DND-41 (cell line): ENCODE data around the gene FCAMR.

ENCODE experiments used
- CTCF ChIP-seq: IDR thresholded peaks from 2 replicates; pipeline ENCODE4 v1.5.1; 2012; ENCODE audit warnings: borderline replicate concordance, low read length, moderate library complexity, mild to moderate bottlenecking; ENCODE audit not compliant: poor library complexity, severe bottlenecking; ENCODE audit errors: extremely low read depth
- EZH2 ChIP-seq: IDR thresholded peaks from 3 replicates; pipeline ENCODE4 v1.6.1; 2012; ENCODE audit warnings: borderline replicate concordance, low read depth, mild to moderate bottlenecking, moderate library complexity, low read length, inconsistent platforms; ENCODE audit not compliant: severe bottlenecking

GRCh38 chr1:206963740-206964139 lies 6.5 kb downstream of the FCAMR start:
- TF ChIP-seq CTCF (no peak), EZH2 (no peak)
